HG03135 (cell line): ENCODE measurements around the gene CYP11A1.

ENCODE experiments used
- ATAC-seq: cut with Tn5 transposase; IDR thresholded peaks from one replicate; pipeline ENCODE4 v1.9.1; 2021; ENCODE audit warnings: mild to moderate bottlenecking, moderate library complexity; ENCODE audit not compliant: unreplicated experiment

CYP11A1 gene

DNA sequence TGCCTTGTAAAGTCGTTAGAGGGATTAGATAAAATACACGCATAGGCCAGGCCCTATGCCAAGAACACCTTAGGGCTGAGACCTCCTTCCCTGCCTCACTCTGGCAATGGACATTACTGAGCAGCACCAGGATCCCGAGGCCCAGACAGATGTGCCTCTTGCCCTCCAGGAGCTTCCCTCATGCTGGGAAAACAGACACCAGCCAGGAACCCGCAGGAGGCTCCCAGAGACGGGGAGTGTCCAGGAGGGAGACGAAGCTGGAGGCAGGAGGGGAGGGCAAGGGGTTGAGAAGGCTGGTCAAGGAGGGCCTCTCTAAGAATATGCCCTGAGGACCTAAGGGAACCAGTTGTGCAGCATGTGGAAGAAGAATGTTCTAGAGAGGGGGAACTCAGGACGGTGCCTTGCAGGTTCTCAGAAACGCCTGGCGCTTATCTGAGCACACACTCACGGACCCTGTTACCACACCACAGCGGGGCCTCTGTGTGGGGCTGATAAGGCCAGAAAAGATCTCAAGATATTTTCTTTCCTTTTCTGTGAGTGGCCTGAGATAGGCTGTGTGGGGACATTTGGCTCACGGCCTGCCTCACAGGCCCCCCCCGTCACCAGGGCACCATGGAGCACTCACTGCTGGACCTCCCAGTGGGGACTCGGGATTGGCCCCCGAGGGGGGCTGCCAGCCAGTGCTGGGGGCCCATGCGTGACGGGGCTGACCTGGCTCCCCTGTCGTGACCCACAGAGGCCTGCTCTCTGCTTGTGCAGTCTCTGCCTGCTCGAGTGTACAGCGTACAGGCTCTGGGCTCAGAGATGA, 22.0 kb upstream of the CYP11A1 start:
- no peak for ATAC-seq

DNA sequence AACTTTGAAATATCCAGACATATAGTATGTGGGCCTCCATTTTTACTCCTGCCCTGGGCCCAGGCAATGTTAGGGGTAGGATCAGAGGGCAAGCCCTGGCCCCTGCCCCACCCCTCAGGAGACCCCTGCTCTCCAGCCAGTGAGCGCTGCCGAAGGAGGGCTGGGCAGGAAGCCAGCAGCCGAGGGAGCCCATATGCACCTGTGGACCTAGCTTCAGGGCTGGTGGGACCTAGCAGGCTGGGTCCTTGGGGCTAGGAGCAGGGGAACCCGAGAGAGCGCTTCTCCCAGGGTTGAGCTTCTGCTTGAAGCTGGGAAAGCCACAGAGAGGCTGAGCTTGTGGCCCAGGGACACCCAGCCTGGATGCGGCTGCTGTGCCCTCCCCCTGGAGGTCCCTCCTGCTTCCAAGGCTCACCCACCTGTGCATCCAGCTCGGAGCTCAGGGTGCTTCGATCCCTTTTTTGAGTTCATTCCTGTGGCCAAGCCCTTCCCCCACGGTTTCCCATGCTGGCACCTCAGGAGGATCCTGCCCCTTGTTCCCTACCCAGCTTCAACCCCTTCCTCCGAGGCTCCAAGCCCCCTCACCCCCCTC, 21.0 kb upstream of the CYP11A1 start:
- ATAC-seq = no peak

DNA sequence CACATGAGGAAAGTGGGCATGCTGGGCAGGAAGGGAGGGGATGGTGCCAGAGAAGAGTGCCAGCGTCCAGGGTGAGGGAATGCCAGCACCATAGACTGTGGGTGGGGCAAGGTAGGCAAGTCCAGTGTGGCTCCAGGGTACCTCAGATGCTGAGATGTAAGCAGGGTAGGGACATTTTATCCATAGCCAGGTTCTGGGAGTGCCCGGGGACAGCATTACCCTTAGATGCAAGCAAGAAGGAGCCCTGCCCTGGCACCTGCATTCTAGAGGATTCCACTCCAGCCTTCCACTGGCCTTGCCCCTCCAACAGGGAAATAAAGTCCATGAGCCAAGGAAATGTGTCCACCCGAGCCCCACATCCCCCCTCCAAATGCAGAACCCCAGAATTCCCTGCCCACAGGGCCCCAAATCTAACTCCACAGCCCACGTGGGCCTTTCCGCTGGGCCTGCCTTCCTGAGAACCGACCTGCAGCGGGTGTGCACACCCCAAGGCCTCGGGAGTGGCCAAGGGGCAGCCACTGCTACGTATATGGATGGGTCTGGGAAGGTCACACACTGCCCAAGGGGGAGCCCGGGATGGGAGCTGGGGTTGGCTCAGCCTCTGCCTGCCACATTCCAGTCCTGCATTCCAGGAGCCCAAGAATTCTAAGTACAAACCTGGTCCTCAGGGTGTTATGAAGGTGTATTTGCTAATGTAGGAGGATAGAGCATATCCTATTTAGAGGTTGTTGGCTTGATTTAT, 20.3 kb upstream of the CYP11A1 start:
- no peak for ATAC-seq

DNA sequence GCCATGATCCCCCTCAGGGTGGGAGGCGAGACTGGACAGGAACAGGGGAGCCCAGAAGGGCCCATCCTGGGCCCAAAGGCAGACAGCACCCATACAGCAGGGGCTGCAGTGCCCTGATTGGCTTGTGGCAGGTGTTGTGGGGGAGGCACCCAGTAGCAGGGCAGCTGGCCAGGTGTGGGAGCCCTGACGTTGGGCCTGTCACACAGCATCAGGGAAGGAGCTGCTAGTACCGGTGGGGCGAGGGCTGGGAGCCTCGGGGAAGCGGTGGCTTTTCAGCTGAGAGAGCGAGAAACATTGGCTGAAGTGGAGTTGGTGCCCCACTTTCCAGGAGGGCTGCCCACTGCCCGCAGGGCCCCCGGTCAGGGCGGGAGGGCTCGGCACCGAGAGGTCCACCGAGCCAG, 19.7 kb upstream of the CYP11A1 start:
- ATAC-seq = no peak

DNA sequence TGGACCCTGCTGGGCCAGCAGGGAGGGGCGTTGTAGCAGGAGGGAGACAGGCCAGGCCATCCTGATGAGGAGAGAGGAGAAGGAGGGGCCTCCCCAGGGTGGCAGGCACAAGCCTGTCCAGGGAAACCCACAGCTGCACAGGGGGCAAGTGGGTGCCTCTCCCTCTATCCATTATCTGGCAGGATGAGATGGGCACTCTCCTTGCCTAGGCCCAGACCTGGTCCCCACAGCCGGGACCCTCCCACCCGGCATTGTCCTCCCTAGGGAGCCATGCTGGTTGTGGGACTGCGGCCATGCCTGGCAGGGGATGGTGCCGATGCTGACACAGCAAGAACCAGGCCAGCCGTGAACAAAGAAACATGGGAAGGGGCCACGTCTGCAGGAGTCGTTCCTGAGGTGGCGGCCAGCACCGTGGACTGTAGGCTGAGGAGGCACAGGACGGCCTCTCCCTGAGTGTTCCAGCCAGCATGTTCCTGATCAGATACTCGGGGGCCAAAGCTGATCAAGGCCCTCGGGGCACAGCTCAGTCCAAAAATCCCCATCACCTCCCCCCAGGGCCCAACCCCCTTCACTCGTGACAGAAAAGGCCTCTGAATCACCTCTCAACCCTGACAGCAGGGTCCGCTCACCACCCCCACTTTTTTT, 19.2 kb upstream of the CYP11A1 start:
- ATAC-seq = no peak

DNA sequence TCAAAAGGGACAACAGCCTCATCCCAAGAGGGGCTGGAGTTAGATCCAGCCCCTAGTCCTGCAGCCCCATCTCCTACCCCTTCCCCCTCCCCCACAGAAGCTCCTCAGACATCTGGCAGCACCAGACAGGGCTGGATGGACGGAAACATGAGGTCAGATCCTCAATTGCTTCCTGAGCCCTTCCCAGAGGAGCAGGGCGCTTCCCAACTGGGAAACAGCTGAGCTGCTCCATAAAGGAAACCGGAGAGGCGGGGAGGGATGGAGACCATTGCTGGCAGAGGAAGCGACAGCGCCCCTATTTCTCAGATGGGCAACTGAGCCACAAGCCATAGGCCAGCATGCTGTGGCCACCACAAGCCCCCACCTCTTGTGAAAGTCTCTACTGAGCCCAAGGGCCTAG, 18.3 kb upstream of the CYP11A1 start:
- ATAC-seq = no peak

DNA sequence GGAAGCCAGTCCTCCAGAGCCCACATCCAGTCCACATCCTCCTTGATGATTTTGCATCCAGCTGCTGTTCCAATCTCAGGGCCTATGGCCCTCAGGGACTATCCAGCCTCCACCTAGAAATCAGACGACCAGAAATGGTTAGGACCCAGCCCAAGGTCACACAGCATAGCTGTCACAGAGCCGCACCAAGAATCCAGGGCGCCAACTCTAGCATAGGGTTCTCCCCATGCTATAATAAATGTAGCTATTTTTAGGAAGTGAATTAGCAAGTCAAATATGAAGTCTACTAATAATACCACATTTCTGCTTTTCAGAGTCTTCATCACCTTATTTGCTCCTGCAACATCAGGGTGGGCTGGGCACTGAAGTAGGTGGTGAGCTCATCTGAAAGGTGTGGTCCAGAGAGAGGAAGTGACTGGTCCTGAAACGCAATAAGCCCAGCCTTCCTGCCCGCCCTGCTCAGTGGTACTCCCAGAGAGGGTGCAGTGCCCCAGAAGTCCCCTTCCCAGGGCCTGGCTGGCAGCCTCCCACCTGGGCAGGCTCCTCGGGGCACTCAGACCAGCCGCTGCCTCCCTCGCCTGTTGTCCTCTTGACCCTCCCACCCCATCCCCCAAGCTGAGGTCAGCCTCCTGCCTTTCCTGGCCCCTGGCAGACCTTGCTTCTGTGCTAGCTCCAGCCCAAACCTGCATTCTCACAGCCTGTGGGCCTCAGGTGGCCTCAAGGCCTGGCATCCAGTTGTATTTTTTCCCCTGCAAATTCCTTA, 17.6 kb upstream of the CYP11A1 start:
- peak; percentile 54 for ATAC-seq

DNA sequence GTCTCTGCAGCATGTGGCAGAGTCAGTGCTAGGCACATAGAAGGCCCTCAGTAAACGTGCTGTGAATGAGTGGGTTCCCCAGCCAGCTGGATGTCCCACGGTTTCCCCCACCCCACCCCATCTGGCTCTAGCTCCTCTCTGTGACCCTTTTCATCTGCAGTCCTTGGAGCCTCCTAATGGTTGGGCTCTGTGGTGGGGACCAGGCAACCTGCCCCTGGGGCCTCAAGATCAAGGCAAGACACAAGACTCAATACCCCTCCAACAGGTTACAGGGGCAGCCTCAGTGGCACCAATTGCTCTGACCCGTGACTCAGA, 17.1 kb upstream of the CYP11A1 start:
- no peak for ATAC-seq

DNA sequence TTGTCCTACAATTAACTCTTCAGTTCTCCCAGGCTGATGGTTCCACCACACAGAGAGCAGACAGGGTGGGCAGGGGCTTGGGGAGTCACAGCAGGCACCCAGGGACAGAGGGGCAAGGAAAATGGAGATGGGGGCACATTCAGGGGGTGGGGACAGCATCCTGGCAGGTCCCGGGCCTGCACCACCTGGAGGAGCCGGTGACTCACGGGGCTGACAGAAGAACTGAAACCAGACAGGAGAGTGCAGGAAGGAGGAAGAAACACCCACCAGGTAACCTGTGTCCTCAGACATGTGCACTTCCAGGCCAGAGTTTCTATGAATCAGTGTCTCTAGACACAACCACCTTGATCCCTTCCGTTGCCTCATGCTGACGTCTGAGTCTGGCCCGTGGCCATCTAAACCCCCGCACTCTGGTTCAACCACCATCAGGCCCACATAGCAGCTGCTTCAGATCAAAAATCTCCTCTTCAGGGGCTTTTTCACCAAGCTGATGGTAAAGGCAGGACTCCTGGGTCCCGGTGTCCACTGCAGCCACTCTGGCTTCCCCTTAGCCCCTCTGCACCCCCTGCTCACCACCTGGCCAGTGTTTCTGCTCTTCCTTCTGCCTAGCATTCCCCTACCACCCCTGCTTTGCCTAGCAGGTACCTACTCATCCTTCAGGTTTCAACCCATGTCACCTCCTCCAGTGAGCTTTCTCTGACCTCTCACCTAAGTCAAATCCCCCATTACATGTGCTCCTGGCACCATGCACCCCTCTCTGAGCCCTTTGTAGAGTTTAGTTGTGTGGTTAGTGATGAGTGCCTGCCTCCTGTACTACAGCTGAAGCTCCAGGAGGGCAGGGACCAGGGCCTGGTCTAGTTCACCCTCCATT, 16.5 kb upstream of the CYP11A1 start:
- ATAC-seq = peak; percentile 50

DNA sequence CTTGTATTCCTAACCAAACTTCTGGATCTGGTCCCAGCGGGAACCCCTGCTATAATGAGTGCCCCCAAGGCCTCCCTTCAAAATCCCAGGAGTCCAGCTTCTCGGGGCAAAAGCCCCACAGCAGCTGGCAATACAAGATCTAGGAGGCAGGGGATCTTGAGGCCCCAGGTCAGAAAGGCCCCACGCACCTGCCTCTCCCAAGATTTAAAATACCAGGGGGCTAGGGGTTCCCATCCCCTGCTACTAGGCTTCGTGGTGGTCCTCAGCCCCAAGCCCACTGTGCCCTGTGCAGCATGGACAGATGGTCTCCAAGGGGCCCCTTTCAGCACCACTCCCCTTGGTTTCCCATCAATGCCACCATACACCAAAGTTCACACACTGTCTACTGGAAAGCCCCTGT, 15.8 kb upstream of the CYP11A1 start:
- peak; percentile 14 for ATAC-seq

DNA sequence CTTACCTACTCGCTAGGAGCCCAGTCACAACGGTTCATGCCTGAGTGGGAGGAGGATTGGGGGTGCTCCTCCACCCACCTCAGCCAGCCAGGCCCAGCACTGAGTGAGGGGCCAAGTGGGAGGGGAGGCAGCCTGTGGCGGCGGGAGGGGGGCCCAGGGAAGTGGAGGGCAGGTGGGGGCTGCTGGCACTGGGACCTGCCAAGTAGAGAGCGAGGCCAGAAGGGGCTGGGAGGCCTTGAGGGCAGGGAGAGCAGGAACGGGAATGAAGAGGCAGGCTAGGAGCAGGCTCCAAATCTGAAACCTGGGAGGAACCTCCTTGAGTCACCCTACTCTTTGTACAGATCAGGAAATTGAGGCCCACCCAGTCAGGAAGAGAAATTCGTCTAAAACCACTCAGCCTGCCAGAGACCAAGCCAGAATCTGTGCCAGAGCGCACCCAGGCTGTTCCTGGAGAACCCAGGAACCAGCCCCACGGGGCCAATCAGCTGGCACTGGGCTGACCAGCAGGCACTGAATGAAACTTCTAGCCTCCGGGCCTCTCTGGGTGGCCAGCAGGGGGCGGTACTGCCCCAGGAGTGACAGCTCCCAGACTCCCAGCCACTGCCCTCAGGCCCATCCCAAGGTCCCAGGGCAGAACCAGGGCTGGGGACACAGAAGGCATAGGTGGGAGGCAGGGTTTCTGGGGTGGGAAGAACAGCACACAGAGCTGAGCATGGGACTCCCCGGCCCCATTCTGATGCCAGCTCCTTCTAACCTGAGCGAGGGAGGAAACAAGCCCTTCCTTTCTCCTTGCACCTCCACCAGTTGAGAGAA, 14.8 kb upstream of the CYP11A1 start:
- no peak for ATAC-seq

DNA sequence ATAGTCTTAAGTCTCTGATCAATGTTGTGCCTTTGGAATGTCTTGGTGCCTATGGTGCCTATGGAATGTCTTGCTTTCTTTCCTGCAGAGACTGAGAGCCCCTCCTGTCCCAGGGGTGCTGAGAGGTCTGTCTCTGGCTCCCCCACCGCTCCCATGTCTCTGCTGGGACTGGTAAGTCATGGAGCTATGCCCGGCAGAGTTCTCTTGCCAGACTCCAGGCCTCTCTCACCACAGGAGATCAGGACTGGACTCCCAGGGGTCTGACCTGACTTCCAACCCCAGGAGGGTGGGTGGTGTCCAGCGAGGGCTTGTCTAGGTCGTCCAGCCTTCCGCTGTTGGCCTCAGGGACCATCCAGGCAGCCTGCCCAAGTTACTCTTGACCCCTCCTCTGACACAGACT, 14.0 kb upstream of the CYP11A1 start:
- ATAC-seq = no peak

DNA sequence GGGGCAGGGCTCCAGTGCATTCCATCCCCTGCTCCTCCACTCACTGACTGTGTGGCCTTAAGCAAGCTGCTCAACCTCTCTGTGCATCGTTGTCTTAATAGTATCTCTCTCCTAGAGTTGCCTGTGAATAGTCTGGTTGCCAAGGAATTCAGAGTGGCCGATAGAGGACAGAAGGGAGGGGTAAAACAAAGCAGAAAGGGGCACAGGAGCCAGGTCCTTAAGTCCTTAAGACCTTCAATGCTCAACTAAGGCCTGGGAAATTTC, 13.7 kb upstream of the CYP11A1 start:
- ATAC-seq = no peak

DNA sequence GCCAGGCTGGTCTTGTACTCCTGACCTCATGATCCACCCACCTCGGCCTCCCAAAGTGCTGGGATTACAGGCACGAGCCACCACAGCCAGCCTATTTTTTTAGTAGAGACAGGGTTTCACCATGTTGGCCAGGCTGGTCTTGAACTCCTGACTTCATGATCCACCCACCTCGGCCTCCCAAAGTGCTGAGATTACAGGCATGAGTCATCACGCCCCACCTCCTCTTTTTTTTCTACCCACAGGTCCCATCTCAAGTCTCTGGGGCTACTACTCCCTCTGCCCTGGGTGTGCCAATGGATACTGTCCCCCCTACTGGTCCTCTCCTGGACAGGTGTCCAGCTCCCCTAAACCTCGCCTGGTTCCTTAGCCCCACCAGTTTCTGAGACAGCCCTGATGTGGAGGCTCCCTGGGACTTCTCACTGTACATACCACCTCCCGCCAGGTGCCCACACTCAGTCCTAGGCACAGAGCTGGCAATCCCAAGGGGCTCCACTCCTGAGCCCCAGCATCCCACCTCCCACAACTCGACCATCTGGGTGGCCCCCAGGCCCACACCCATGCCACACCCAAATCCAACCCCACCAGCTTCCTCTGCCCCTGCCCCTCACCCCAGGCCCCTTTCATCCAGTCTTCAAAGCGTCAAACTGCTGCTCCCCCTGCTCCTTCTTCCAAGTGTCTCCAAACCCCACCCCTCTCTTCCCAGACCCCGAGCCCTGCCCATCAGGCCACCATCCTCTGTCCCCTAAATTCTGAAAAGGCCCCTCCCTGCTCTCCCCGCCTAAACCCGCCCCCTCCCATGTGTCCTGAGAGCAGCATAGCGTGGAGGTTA, 13.1 kb upstream of the CYP11A1 start:
- no peak for ATAC-seq

DNA sequence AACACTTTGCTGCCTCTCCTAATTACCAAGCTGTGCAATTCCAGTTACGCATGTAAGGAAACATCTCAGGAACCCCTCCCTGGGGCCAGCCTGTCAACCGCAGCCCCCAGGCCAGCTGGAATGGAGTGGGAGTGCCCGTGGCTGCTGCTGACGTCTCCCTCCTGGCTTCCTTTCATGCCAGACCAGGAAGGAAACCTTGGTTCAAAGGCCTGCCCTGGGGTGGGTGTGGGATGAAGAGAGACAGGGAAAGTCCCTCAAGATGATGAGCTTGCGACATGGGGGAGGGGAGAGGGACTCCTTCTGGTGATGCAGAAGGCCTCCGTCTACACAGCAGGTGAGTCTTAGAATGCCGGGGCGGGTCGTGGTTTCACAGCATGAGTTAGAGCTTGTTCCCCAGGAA, 11.4 kb upstream of the CYP11A1 start:
- no peak for ATAC-seq

DNA sequence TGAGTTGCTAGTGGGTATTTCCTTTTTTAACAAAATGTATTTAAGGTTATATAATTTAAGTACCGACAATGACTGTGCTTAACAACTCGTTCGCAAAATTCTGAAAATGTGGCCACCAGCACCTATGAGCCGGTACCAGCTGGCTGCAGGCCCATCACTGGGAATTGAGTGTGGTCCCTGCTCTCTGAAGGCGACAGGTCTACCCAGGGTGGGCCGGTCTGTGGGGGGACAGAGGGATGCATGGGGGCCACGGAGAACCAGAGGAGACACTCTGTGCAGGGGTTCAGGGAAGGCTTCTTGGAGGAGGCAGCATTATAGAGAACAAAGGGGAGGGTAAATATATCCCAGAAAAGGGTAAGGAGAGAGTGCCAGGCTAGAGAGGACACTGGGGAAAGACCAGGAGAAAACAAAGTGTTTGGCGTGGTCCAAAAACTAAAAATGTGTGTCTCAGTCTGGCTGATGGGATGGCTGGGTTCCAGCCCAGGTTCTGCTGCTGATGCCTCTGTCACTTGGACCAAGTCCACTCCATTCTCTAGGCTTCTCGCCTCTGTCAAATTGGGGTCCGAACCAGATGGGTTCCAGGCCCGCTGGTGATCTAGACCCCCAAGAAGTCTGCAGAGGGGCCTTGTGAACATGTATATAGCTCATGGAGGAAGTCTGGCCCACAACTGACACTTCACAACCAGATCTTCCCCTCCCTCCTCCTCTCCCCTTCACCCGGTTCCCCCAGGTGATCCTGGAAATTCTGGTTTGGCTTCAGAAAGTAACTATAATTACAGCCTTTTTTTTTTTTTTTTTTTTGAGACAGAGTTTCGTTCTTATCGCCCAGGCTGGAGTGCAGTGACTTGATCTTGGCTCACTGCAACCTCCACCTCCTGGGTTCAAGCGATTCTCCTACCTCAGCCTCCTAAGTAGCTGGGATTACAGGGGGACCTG, 10.7 kb upstream of the CYP11A1 start:
- no peak for ATAC-seq

DNA sequence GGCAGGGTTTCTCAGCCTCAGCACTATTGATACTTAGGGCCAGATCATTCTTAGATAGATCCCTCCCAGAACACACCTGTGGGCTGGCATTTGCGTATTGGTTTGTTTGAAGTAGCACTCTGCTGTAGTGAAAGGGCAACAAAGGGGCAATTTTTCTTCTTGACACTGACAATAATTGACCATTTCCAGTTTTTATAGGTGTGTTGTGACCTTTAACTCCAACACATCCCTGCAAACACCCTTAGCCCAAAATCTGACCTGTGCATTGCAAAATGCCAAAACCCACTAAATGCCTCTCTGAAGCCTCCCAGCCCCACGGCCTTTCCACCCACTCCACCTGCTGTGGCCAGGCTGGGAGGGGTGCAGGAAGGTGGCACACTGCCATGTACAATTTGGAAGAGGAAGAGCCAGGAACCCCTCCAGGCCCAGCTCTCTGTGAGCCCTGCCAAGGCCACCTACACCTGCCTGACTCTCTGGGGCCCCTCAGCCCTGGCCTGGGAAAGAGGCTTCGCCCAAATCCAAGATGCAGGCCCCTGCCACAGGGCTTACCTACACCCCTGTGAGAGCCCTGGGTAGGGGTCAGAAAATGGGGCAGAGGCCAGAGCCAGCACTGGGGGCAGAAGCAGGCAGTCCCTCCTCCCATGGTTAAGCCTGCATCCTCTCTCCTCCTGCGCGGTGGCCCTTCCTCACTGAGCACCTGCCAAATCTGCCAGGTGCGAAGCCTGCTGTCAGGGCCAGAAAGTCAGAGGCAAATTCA, 9.6 kb upstream of the CYP11A1 start:
- ATAC-seq = no peak
